GM12873 (cell line): ENCODE results near the gene NDUFS7.

Experiments used
- TF ChIP-seq, protein P1 (sequence below): IDR thresholded peaks from 2 replicates; pipeline ENCODE4 v1.5.1; 2012; ENCODE audit warnings: low read depth, mild to moderate bottlenecking, moderate library complexity, low read length, control low read depth; ENCODE audit not compliant: insufficient read depth; ENCODE audit errors: missing control alignments

The NDUFS7 gene

DNA sequence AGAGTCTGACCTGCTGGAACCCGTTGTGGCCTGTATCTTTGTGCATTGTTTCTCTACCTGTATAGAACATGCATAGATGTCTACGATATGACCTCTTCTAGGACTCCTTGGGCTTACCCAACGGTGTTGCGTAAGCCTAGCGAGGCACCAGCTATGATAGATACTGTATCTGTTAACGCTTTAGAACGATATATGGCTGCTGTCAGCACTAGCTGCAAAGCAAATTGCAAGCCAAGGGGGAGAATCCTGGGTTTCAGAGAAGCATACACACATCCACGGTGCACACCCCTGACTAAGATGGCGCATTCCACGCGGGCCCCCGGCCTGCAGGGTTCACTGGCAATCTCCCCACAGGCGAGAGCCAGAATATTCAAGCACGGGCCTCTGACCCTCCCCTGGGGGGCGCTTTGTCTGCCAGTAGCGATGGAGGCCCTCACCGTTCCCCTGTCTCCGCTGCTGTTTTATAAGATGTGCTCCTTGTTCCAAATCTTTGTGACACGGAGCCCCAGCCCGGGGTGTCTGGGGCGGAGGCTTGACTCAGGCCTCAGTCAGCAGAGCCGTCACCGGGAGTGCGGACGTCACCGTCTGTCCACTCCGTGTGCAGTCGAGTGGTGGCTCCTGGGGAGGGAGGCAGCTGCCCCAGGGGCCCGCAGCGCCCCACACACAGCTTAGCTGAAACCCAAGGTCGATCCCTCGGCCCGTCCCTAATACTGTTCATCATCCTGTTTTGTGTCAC lies 41.6 kb downstream of the NDUFS7 start:
- TF ChIP-seq, protein P1, sequence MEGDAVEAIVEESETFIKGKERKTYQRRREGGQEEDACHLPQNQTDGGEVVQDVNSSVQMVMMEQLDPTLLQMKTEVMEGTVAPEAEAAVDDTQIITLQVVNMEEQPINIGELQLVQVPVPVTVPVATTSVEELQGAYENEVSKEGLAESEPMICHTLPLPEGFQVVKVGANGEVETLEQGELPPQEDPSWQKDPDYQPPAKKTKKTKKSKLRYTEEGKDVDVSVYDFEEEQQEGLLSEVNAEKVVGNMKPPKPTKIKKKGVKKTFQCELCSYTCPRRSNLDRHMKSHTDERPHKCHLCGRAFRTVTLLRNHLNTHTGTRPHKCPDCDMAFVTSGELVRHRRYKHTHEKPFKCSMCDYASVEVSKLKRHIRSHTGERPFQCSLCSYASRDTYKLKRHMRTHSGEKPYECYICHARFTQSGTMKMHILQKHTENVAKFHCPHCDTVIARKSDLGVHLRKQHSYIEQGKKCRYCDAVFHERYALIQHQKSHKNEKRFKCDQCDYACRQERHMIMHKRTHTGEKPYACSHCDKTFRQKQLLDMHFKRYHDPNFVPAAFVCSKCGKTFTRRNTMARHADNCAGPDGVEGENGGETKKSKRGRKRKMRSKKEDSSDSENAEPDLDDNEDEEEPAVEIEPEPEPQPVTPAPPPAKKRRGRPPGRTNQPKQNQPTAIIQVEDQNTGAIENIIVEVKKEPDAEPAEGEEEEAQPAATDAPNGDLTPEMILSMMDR: no peak

DNA sequence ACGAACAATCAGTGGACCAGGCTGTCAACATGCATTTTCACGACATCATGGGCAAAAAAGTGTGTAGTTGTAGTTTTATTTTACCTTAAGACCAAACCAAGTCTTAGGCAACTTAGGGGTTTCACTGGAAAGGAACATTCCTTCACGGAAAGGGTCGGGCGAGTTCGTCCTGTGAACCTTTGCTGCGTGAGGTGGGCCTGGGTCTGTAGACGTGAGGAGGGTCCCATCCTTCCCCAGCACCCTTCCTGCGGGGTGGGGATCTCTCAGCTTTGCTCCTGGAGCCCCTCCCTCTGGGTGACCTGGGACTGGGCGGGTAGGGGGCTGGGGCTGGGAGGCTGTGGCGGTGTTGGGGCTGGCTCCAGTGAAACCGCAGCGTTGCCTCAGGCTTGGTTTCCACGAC lies 42.2 kb downstream of the NDUFS7 start:
- TF ChIP-seq, protein P1: no peak

DNA sequence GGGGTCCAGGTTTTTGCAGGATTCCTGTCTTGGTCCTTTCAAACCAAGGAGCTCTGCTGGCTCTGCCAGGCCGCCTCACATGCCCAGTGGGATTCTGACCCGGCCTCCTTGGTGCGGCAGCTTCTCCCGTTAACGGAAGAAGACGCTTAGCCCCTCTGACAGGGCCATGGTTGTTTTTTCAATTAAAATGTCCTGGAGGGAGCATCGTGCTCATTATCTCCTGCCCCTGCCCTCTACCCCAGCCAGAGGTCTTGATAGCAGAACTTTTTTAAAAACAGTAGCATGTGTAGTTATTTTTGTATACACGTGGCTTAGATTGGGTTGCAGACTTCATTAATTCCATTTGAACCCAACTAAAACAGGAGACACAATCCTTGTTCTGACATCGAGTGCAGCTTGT lies 43.0 kb downstream of the NDUFS7 start:
- TF ChIP-seq, protein P1: no peak

DNA sequence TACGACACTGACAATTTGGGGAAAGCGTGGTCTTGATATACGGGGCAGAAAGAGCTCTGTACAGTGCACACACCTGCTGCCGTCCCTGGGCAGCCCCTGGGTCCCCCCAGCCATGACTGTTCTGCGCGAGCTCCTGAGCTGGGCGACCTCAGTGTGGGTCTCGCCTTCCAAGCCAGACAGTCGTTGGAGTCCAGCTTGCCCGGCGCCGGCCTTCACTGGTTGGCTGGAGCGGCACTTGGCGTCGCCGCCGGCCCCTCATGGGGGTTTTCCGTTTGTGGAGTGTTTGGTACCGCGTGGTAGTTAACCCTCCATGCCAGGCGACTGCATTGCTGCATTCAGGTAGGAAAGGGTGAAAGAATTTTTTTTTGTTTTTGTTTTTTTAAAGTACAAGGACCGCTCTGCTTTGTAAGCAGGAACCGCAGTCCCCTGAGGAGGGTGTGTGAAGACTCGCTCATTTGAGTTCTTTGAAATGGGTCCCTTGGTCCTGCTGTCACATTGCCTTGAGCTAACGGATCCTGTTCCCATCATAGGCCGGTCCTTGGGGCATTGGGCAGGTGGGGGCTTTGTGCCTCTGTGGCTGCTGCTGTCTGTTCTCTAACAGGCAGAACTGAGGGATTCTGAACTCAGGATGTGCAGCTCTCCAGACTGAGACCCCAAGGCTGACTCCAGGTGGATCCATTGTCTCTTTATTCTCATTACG lies 43.7 kb downstream of the NDUFS7 start:
- TF ChIP-seq, protein P1: no peak

DNA sequence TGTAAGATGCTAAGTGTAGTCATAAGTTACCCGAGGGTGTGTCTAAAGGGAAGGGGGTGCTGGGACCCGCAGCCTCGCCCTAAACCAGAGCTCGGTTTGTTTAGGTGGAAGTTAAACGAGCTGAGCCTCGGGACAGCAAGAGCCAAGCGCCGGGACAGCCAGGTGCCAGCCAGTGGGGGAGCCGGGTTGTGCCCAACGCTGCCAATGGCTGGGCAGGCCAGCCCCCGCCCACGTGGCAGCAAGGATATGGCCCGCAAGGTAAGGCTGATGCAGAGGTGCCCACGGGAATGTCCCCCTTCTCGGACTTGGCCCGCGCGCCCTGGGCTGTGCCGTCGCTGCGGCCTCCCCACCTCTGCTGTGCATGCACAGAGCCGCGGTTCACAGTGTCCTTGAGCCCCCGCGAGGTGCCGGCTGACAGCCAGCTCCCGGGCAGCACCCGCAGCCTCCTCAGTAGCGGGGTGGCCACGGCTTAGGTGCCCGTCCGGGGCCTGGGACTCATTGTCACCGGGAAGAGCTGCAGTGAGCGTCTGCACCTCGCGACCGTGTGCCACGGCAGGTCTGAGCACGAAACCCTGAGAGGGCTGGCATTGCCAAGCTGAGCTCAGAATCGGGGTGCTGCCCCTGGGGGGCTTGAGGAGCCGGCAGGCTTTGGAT lies 45.2 kb downstream of the NDUFS7 start:
- TF ChIP-seq, protein P1: no peak

DNA sequence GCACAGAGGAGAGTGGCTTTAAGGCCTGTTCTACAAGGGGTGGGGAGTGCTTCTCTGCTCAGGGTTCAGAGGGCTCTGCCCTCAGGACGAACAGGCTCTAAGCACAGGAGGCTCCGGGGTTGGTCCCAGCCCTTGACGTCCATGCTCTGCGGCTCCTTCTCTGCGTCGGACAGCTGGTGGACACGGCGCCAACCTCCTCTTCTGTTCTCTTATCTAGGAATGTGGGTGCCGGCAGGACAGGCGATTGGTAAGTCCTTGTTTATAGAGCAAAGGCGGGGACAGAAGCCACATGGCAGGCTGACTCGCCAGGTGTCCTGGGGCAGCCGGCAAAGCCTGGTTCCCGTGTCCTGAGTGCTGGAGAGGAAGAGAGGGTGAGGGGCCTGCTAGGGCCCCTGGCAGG lies 46.0 kb downstream of the NDUFS7 start:
- TF ChIP-seq, protein P1: no peak

DNA sequence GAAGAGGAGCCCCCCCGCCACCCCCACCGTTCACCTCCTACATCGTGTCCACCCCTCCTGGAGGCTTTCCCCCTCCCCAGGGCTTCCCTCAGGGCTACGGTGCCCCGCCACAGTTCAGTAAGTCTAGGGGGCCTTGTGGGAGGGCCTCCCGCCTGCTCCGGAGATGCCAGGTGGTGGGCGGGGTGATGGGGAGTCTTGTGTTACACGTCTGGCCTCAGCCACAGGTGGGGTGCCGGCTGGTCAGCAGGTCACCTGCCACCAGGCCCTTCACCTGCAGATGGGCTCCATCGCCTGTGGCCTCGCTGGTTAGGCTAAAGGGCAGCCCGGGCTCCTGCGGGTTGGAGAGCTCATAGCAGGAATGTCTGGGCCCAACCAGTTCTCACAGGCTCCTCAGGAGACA lies 46.5 kb downstream of the NDUFS7 start:
- TF ChIP-seq, protein P1: no peak
